HG03103 (cell line): Measurements from ENCODE around the gene ROBO1.
"Not testable (repeated sequence)": the region's sequence is repeated elsewhere in the genome, so short reads cannot be mapped to it uniquely, and the experiment has no call there.

Source experiments
- ATAC-seq: cut with Tn5 transposase; IDR thresholded peaks from one replicate; pipeline ENCODE4 v1.9.1; 2021; ENCODE audit warnings: low read depth; ENCODE audit not compliant: unreplicated experiment

The ROBO1 gene

GRCh38 chr3:79767905-79768267 lies at the start of gene ROBO1:
Gene ROBO1, minus strand, starts transcription at chr3:79767998.
- ATAC-seq = no peak

DNA sequence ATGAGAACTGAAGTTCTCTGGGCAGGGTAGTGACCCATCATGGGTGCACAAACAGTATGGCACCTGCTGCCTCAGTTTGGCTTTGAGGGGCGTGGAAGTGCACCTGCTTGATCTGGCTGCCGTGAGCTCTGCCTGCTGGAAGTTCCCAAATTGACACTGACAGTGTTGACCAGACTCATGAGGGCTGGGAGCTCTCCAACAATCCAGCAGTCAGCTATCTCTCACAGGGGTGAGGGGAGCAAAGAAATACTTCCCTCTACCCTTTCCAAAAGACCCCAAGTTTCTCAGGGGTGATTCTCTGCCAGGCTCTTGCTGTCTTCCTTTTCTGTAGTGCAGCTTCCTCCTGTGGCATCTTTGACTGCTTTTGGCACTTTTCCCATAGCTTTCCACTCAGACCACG lies 49.4 kb upstream of the ROBO1 start:
- no peak for ATAC-seq

DNA sequence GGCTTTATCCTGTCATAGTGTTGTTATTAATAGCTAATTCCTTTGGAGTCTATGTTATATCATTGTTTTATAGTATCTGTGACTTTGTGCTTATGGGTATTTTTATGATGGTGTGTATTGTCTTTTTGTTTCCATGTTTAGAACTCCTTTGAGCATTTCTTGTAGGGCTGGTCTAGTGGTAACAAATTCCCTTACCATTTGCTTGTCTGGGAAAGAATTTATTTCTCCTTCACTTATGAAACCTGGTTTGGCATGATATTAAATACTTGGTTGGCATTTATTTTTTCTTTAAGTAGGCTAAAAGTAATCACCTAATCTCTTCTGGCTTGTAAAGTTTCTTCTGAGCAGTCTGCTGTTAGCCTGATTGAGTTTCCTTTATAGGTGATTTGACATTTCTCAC lies 47.7 kb upstream of the ROBO1 start:
- ATAC-seq = no peak

DNA sequence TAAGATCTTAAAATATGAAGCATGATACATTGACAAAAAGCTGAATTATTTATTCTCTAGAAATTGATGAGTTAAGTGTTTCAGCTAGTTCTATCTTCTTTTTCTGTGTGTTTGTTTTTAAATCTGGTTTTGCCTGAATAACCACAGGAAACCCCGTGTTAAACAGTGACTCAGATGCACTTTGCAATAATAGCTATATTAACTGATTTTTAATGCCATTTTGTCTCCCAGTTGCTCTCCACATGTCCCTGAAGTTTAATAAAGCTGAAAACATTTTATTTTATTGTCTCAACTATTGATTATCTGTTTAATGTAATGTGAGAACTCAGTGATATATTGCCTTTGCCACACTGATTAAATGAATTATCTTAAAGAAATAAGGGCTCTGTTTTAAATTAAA lies 42.8 kb upstream of the ROBO1 start:
- ATAC-seq = no peak

- no peak for ATAC-seq
These were observed 42.3 kb upstream of the ROBO1 start for GRCh38 chr3:79810092-79810491.

- ATAC-seq = no peak
These were observed 41.3 kb upstream of the ROBO1 start for GRCh38 chr3:79809106-79809505.

GRCh38 chr3:79808515-79808914 lies 40.7 kb upstream of the ROBO1 start:
- ATAC-seq = no peak

DNA sequence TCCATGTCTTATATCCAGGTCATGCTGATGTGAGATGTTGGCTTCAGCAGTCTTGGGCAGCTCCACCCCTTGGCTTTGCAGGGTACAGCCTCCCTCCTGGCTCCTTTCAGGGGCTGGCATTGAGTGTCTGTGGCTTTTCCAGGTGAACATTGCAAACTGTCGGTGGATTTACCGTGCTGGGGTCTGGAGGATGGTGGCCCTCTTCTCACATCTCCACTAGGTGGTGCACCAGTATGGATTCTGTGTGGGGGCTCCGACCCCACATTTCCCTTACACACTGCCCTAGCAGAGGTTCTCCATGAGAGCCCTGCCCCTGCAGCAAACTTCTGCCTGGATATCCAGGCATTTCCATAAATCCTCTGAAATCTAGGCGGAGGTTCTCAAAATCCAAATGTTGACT lies 22.4 kb upstream of the ROBO1 start:
- ATAC-seq = not testable (repeated sequence)

- ATAC-seq = no peak
These were observed 5.5 kb upstream of the ROBO1 start for GRCh38 chr3:79773291-79773690.

DNA sequence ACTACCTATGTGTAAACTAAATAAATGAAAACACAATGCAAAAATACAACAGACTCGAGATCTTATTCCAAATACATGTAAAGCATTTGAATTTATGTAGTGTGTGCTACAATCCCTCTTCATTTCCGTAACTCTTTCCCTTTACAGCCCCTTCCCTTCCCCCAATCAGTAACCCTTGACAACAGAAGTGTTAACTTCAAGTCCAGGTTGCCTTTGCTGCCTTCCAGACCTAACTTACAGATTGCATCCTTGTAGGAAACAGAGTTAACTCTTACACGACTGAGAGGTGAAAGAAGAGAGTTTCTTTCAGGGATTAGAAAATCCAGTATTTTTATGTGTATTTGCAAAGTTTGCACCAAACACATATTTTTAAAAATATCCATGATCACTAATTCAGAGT lies 1.4 kb upstream of the ROBO1 start:
- no peak for ATAC-seq

GRCh38 chr3:79767194-79767904 lies 449 bp downstream of the ROBO1 start:
- no peak for ATAC-seq

- ATAC-seq = no peak
These were observed 1.2 kb downstream of the ROBO1 start for GRCh38 chr3:79766496-79767193.

DNA sequence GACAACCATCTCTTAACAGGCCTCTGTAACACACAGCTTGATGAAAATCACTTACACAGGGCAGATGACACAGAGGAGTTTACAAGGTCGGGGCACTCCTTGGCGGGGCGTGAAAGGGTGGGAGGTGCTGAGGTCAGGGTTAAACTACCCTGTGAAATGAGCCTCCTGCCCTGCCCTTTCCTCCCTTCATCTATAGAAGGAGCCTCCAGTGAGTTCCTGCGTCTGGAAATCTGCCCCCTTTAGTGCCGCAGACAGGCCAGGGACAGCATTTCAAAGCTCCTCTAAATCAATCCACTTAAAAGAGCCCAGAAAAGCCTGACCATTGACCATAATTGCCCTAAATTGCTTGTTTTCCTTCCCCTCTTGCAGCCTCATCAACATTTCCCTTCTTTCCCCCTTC lies 1.9 kb downstream of the ROBO1 start:
- no peak for ATAC-seq

GRCh38 chr3:79761441-79761840 lies 6.4 kb downstream of the ROBO1 start:
- no peak for ATAC-seq

DNA sequence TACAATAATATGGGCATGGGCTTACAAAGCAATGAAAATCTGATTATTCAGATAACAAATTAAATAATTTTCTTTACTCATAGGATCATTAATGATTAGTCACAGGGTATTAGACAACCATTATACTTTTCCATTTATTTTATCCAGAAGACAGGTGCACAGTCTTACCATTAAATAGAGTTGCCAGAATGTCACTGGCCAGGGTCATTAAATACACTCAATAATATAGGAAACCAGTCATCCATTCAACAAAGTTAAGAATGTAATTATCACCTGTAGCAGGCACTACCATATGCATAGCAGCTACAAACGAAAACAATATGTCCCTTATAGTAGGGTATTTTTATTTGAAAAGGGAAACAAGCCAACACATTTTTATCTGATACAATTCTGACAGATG lies 16.1 kb downstream of the ROBO1 start:
- ATAC-seq = no peak

GRCh38 chr3:79737530-79737929 lies 30.3 kb downstream of the ROBO1 start:
- no peak for ATAC-seq

GRCh38 chr3:79729096-79729495 lies 38.7 kb downstream of the ROBO1 start:
- ATAC-seq = no peak

DNA sequence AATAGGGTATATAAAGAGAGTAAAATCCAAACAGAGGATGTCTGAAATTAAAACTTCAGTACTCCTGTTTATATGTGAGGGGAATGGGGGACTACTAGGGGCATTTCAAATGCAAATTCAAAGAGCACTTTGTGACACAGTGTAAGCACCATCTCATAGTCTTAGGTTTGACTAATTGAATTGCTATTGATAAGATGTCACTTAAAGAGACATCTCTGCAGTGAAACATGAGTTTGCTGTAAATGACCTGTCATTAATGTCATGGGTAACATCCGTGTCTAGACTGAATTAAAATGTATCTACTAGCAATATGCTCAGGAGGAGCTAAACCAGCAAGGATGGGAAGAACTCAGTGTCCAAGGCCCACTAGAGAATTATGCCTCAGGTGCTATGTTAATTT lies 41.0 kb downstream of the ROBO1 start:
- no peak for ATAC-seq

DNA sequence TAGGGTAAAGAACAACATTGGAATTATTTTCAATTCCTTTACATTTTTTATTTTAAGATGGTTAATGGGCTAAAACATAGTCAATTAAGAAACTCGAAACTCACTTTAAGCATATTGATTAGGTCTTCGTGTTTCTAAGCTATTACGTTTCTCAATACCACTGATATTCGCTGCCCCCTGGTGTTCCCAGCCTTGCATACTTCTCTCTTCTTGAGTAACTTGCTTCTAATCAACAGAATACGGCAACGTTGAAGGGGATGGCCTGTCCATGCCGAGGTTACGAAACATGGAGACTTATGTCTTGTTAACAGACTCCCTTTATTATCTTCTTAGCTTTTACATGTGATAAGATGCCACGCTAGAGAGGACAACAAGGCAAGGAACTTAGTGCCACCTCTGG lies 43.6 kb downstream of the ROBO1 start:
- no peak for ATAC-seq

- ATAC-seq = no peak
These were observed 77.7 kb downstream of the ROBO1 start for GRCh38 chr3:79690072-79690471.

DNA sequence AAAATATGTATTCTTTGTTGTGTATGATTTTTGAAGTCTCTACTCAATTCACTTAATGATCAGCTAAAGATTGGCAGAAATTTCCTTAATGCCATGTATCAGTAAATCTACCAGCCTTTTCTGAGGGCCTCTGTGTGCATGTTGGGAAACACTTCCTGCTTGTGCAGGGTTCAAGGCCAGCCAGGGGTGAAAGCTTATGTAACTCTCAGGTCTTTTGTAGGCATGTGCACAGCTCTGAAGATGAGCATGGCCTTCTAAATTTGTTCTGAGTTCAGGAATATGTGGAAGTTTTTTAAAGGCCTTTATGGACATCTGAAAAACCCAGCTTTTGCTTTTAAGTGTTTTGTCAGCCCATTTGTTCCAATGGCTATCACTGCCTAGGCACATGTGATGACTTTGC lies 82.7 kb downstream of the ROBO1 start:
- no peak for ATAC-seq

- ATAC-seq = no peak
These were observed 83.8 kb downstream of the ROBO1 start for GRCh38 chr3:79684041-79684440.
